BE2C (cell line): ENCODE data around the gene SH3RF1.

ENCODE experiments used
- DNase-seq: peaks from one replicate; pipeline ENCODE4 v3.0.0-alpha.2; 2020
- H3K27me3 ChIP-seq: fragments of 250-450 bp; sonication (Bioruptor Pico); 2 replicates; pipeline ENCODE4 v1.5.1; 2020; ENCODE audit warnings: mild to moderate bottlenecking
- H3K36me3 ChIP-seq: fragments of 250-450 bp; sonication (Bioruptor Pico); 2 replicates; pipeline ENCODE4 v1.5.1; 2020; ENCODE audit warnings: mild to moderate bottlenecking
- H3K4me1 ChIP-seq: fragments of 250-450 bp; sonication (Bioruptor Pico); 2 replicates; pipeline ENCODE4 v1.5.1; 2020
- H3K4me3 ChIP-seq: 2 replicates; pipeline ENCODE4 v1.5.1; 2011; ENCODE audit warnings: low read depth, low read length
- H3K9me3 ChIP-seq: fragments of 250-450 bp; sonication (Bioruptor Pico); 2 replicates; pipeline ENCODE4 v1.5.1; 2020
- TF ChIP-seq, protein P1 (sequence below): IDR thresholded peaks from 2 replicates; pipeline ENCODE4 v1.5.1; 2012; ENCODE audit warnings: mild to moderate bottlenecking, low read depth, low read length

SH3RF1 gene

DNA sequence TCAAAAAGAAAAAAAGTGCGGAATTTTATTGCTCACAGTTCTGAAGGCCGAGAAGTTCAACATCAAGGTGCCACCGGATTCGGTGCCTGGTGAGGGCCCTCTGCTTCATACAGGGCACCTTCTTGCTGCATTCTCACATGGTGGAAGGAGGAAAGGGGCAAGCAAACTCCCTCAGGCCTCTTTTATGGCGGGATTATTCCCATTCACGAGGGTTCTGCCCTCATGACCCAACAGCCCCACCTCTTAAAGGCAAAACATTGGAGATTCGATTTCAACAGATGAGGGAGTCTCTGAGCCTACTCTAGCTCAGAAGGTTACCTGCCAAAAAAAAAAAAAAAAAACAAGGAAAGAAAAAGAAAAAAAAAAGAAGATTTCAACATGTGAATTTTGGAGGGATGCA lies 196.6 kb downstream of the SH3RF1 start:
- H3K27me3 ChIP-seq = no peaks in the 10 kb centered on the region
- no peaks in the 10 kb centered on the region for H3K36me3 ChIP-seq
- no peaks in the 10 kb centered on the region for H3K9me3 ChIP-seq
- TF ChIP-seq, protein P1, sequence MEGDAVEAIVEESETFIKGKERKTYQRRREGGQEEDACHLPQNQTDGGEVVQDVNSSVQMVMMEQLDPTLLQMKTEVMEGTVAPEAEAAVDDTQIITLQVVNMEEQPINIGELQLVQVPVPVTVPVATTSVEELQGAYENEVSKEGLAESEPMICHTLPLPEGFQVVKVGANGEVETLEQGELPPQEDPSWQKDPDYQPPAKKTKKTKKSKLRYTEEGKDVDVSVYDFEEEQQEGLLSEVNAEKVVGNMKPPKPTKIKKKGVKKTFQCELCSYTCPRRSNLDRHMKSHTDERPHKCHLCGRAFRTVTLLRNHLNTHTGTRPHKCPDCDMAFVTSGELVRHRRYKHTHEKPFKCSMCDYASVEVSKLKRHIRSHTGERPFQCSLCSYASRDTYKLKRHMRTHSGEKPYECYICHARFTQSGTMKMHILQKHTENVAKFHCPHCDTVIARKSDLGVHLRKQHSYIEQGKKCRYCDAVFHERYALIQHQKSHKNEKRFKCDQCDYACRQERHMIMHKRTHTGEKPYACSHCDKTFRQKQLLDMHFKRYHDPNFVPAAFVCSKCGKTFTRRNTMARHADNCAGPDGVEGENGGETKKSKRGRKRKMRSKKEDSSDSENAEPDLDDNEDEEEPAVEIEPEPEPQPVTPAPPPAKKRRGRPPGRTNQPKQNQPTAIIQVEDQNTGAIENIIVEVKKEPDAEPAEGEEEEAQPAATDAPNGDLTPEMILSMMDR = no peak
- H3K4me3 ChIP-seq = no peak overlapping the region
- no peak for DNase-seq
- H3K4me1 ChIP-seq = peaks cover 18% of the 10 kb centered on the region

DNA sequence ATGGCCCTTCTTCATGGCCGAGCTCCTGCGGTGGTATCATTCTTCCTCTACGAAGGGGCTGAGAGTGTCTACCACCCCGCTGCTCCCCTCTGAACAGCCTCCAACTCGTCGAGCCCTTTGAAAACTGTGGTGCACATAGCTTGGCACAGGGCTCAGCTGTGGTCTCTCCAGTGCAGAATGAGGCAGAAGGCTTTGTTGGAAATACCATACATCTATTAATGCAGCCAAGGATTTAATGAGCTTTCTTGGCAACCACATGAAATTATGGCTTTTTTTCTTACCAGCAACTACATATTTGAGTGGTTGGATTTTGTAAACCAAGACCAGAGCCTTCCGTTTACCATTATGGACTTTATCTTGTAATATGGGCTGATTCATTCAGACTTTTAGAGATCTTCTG lies 199.0 kb downstream of the SH3RF1 start:
- peaks cover 18% of the 10 kb centered on the region for H3K4me1 ChIP-seq
- H3K36me3 ChIP-seq = no peaks in the 10 kb centered on the region
- H3K4me3 ChIP-seq = no peak overlapping the region
- TF ChIP-seq, protein P1 = no peak
- no peak for DNase-seq
- H3K9me3 ChIP-seq = no peaks in the 10 kb centered on the region
- no peaks in the 10 kb centered on the region for H3K27me3 ChIP-seq

DNA sequence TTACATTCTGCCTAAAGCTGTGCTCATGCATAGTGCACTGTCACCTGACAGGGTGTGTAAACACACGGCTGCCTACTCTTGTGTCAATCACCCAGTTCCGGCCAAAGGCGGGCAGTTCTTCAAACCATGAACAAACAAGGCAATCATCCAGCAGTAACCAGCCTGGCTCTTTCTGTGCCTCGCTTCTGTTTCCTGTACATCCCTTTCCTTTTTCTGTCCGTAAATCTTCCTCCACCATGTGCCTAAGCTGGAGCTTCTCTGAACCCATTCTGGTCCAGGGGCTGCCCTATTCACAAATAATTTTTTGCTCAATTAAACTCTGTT lies 199.9 kb downstream of the SH3RF1 start:
- H3K4me1 ChIP-seq = peaks cover 18% of the 10 kb centered on the region
- no peaks in the 10 kb centered on the region for H3K27me3 ChIP-seq
- no peak for DNase-seq
- TF ChIP-seq, protein P1 = no peak
- no peaks in the 10 kb centered on the region for H3K36me3 ChIP-seq
- no peaks in the 10 kb centered on the region for H3K9me3 ChIP-seq
- H3K4me3 ChIP-seq = no peak overlapping the region

DNA sequence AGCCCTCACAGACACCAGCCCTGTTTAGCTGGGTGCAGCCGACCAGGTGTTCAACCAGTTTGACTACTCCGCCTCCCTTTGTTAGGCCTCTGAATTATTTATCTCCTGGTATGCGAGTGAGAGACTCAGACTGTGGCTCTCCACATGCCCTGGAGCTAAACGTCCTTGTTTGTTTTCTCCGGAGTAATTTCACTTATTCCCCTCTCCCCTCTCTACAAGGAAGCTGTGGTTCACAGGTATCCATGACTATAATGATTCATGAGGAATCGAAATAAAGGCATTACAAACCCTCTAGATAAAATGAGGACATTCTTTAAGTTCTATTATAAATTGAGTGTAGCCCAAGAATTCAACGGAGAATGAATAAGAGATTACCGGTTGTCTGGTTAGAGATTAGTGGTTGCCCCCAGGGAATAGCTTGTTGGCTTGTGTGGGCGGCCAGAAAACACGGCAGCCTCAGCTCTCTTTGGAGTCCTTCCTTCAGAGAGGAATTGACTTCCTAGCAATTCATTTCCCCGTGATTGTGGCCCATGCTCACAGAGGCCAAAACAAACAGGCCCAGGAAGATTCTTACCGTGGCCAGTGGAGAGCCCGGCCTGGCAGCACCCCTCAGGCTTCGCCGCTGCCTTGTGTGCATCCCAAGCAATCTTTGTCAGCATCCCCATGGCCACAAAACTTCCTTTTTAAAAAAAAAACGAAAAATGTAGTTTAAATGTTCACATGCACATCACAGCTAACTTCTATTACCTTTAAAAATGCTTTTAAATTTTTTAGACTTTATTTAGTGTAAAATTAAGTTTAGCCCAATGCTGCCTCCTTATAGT lies 200.5 kb downstream of the SH3RF1 start:
- Histone ChIP-seq H3K36me3 (no peaks in the 10 kb centered on the region), H3K27me3 (no peaks in the 10 kb centered on the region), H3K9me3 (no peaks in the 10 kb centered on the region), H3K4me1 (peaks cover 18% of the 10 kb centered on the region), H3K4me3 (peak overlapping the region; percentile 1; the same call in 1 of the 2 replicates)
- peak; percentile 74 for DNase-seq
- TF ChIP-seq, protein P1 = no peak

DNA sequence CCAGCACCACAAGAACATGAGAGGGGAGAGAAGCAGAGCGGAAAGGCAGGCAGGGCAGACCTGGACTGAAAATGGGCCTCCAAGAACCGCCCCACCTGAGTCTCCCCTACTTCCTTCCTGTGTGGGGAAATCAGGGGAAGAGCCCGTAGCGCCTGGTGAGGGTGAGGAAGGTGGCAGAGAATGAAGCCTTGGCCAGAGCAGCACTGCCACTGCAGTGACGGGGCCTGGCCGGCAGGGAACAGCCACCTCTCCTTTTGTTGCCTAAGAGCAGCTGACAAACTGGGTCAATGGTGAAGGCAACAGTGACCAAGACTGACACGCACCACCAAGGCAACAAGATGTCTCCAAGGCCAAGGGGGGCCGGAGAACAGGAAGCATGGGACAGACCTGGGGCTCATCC lies 202.3 kb downstream of the SH3RF1 start:
- Histone ChIP-seq H3K36me3 (no peaks in the 10 kb centered on the region), H3K4me3 (no peak overlapping the region), H3K9me3 (no peaks in the 10 kb centered on the region), H3K27me3 (no peaks in the 10 kb centered on the region), H3K4me1 (peaks cover 18% of the 10 kb centered on the region)
- TF ChIP-seq, protein P1 = no peak
- DNase-seq = no peak

DNA sequence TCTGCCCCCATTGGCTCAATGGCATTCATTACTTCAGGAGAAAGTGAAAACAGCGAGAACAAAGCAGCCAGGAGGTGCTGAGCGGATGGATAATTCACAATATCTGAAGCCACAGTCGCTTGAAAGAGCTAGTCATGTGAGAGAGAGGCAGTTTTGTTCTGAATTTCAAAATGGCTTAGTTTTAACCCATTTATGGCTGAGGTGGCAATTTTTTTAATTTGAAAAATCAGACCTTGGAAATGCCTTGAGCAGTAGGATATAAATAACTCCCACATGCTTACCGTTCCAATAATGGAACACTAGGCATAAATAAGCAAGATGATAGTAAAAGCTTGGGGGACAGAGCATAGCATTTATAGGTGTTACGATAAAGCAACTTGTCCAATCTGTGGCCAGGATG lies 203.8 kb downstream of the SH3RF1 start:
- Histone ChIP-seq H3K4me3 (no peak overlapping the region), H3K9me3 (no peaks in the 10 kb centered on the region), H3K4me1 (peaks cover 8% of the 10 kb centered on the region), H3K27me3 (no peaks in the 10 kb centered on the region), H3K36me3 (no peaks in the 10 kb centered on the region)
- TF ChIP-seq, protein P1 = no peak
- no peak for DNase-seq
